Dermis microvascular lymphatic vessel endothelial cell (primary cell): ENCODE results near the gene LRBA. TPM values are rescaled to one million over a fixed set of nuclear protein-coding genes. Genes with fewer than 3 reads are reported as not detected.

Experiments
- DNase-seq, 2 donors: peaks; one replicate each; pipeline versions ENCODE4 v3.0.0 to v3.0.0-alpha.2; 2010; ENCODE audit warnings: low read depth in 2 of 2
- total RNA-seq: library from RNA; depleted of rRNA; stranded (reverse); fragments of >200 nt; gene quantifications from 2 replicates; pipeline ENCODE4 v1.2.1, GENCODE V29; 2014

LRBA gene
- total RNA-seq, 1 donor from 2014 or later, result 53.9 TPM

DNA sequence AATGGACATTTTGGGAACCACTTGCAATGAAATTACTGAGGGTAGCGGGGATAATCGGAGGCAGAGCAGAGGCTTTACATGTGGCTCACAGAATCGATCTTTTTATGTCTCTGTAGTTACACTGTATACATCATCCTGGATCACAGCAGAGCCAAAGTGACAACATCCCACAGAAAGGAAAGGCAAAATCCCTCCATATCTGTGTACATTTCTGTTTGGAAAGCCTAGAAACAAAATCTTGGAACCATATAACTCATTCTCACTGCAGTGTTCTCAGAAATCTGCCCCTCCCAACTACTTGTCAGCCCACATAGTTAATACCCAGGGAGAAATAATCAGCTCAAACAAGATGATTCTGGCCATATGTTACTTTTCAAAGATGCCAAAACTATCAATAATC lies 725.2 kb downstream of the LRBA start:
- DNase-seq, result no peak

GRCh38 chr4:150289198-150289597 lies 725.9 kb downstream of the LRBA start:
- DNase-seq, result peak in 1 of 2 donors; percentile 17

DNA sequence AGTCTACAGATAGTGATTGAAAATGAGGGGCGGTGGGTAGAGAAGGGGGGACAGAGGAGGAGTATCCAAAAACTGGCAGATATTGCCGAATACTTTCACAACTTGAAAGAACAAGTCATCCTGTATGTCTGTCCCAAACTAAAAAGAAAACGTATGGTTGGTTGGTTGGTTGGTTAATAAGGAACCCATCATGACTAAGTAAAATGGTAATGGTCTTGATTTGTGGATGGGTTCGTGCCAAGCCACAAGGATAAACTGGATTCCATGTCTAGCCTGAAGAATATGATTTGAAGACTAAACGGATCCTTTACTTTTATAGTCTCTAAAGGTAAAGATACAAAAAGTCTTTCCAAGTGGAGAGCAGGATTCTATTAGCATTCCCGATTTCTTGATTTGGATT lies 728.4 kb downstream of the LRBA start:
- no peak for DNase-seq

DNA sequence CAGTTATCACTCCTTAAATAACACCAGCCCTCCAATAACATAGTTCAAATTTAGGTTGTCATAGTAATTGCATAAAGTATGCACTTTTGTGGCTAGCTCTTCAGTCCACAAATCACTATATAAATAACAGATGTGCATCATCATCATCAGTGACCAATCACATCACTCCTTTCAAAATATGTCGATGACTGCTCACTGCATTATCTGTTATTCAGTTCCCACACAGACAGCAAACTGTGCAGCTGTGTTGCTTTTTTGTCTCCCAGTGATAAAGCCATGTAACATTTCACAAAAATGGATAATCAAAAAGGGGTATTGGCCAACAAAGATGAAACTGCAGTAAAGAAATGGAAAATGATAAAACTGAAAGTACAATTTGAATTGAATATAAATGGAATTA lies 731.4 kb downstream of the LRBA start:
- no peak for DNase-seq

DNA sequence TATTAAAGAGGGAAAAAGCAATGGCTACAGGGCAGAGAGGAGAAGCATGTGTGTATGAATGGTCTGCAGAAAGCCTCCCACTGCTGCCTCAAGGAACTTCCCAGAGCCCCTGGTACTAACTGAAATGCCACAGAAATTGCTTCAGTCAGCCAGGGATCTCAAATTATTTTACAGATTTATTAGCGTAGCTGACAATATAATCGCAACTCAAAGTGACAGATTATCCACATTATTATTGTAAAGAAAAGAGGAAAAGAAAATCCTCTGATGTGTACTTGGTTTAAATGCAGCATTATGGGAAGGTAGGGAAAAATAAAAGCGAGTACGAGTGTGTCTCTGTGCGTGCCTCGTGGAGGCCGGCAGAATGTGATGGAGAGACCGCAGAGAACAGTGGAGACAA lies 734.1 kb downstream of the LRBA start:
- DNase-seq, result no peak

GRCh38 chr4:150280081-150280895 lies 734.8 kb downstream of the LRBA start:
- DNase-seq, result peak in 1 of 2 donors; percentile 41

GRCh38 chr4:150278206-150278605 lies 736.9 kb downstream of the LRBA start:
- no peak for DNase-seq

GRCh38 chr4:150268444-150268843 lies 746.6 kb downstream of the LRBA start:
- DNase-seq, result peak; percentile 32 to 71

- DNase-seq, result no peak
Observed at GRCh38 chr4:150265806-150266205, 749.3 kb downstream of the LRBA start.

DNA sequence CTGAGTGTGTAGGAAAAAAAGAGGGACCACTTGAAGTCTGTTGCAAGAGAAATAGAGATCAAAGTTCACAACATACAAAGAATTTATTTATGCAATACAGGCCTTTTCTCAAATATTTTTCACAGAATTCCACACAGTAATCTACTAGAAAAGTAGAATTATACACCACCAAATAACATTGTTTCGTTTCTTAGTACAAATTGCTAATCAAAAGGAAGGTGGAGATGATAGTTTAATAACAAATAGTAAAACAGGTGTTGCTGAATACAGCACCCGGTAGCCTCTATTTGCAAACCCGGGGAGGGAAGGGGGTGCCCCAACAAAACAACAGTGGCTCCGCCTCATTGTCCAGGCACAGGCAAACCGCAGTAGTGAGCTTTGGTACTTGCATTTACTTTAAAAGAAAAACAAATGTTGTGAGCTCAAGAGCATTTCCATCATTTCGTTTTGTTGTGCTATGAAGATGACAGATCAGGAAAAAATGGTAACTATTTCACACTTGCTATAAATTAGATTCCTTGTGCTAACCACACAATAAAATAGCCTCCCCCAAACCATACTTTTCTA lies 750.4 kb downstream of the LRBA start:
- no peak for DNase-seq

DNA sequence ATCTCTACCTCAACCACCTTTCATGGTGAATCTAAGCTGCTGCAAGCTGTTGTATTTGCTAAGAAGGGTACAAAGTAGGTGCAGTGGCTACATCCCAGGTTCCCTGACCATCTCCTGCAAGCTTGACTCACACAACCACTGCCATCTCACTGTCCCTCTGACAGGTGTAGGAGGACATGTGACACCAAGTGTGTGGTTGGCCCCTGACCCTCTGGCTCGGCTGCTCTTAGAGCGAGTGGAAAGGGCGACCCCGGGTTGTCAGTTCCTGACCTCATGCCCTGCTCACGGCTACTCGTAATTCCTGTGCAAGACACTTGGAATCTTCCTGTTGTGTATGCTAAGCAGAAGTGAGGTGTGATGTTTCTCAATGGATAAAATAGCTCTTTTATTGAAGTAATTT lies 752.5 kb downstream of the LRBA start:
- DNase-seq, result no peak

DNA sequence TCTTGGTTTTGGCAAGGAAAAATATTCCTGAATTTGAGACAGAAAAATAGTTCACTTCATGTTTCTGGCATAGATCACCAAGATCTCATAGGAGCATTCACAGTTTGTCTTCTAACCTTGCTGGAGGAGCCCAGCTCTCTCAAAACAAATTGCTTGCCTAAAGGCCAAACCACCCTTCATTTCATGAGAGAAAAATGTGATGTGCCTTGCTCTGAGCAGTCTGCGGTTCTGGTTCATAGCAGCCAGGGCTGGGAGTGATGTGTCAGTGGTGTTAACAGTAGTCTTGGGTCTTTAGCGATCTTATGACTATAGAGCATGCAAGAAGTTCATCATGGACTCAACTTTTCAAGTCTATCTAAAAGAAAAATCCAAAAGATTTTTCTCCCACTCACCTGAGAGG lies 753.5 kb downstream of the LRBA start:
- DNase-seq, result no peak

DNA sequence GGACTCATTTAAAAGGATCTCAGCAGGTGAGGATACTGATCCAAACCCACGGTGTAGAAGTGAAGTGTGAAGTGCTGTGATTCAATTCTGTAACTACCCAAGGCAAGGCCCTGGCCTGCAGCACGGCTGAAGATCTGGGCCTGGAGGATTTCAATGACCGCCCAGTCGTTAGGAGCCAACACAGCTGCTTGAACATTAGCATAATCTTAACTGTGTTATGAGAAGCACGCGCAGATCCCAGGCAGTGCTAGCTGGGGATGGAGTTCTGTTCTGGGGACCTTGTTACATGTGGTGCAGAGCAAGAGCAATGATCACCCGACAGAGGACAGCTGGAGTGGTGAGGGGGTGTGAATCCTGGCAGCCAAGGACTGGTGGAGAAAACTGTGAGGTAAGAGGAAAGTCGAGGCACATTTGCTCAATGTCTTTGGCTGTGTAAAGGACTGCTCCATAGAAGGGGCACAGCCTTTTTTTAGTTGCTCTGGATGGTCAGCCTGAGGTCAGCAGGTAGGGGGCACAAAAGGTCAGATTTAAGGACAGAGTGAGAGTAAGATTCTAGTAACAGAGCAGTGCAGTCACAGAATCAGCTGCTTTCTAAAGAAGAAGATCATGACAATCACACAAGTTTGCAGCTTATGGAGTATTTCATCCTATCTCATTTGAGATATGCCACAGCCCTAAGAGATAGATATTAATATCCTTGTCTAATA lies 755.1 kb downstream of the LRBA start:
- DNase-seq, result no peak

GRCh38 chr4:150258569-150258968 lies 756.5 kb downstream of the LRBA start:
- peak in 1 of 2 donors; percentile 21 for DNase-seq

DNA sequence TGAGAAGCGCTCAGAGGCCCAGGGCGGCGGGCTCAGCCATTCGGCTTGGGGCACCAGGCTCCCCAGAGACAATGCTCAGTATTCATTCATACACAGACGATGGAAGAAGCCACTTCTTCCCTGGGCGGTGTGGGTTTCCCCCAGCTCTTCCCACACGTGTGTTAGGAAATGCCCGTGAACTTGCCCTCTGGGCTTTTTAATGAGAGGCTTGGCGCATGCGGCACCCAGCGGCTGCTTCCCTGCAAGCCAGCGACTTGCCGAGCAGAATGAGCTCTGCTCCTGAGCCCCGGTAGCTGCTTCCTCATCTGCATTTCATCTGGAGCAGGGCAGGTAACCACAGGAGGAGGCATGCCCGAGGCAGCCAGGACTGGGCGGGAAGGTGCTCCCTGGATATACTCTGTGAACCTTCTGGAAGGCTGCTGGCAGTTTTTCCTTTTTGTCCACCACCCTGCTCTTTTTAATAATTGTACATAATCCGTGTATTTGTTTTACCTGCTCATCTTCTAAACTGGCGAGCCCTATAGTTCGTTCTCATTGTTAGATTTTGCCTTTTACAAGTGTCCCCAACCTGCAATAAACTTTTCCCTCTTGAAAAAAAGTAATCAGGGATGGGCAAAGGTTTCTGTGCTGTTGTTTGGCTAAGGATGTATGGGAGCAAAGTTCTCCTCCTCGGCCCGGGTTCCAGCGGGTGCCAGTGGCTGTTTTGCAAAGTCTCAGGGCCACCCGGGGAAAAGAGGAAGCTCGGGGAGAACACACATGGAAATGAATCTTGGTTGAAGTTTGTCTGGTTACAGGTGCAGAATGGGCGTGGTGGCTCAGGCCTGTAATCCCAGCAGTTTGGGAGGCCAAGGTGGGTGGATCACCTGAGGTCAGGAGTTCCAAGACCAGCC lies 758.0 kb downstream of the LRBA start:
- DNase-seq, result no peak

DNA sequence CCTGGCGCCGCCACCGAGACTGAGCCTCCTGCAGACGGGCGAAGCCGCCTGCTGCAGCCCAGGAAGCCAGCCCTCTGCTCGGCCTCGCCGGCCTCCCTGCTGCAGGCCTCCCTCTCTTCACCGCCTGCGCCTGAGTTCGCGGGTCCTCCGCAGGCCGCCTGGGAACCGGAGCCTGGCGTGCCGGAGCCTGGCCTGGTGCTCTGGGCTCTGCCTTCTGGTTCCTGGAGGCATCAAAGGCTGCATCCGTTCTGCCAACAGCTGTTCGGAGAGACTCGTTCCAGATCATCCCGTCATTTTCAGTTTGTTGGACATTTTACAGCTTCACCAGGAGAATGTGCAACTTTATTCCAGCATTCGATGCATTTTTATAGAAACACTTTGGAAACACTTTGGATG lies 758.9 kb downstream of the LRBA start:
- no peak for DNase-seq

- DNase-seq, result no peak
Observed at GRCh38 chr4:150255610-150256224, 759.4 kb downstream of the LRBA start.

GRCh38 chr4:150253965-150254630 lies 761.0 kb downstream of the LRBA start:
- no peak for DNase-seq

DNA sequence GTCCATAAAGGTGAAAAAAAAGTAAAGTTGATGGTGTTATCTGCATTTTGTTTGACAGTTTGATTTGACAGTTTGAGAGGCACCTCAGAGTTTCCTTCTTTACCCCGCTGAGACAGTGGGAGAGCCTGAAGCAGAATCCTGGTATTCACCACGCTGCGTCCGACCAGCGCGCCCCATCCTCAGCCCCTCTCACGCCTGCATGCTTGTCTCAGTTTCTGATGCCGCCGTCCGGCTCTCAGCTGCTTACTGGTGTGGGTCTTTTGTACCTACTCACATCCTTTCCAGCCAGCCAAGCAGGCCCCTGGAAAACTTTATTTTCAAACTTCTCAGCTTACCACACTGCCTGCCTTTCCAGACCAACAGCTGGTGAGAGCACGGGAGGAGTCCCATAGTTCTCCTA lies 761.7 kb downstream of the LRBA start:
- DNase-seq, result no peak

- DNase-seq, result no peak
Observed at GRCh38 chr4:150252741-150253140, 762.3 kb downstream of the LRBA start.

DNA sequence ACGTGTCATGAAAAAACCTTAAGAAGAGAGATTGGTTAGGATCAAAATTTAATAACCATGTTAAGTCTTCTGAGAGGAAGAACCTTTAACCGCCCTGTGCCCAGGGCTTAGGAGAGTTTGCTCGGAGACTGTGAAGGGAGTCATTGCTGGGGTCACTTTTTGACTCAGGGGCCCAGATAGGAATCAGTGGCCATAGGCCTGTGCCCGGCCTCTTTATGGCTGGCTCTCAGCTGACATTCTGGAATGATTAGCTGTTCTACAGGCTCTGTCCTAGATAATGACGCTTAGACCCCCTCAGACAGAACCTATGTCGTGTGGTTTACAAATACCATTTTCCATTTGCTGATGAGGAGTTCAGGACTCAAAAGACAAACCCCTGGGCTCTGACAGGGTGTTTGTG lies 762.8 kb downstream of the LRBA start:
- no peak for DNase-seq
